T-helper 2 cell treated with Interferon-gamma antibody and Interleukin-4, amounts not matched to agents 100 ng/mL and 5 ng/mL, for 36 hours (primary cell): Measurements from ENCODE around the gene B4GAT1. TPM values are rescaled to one million over a fixed set of nuclear protein-coding genes. Genes with fewer than 3 reads are reported as not detected.
"Not testable (repeated sequence)": the region's sequence is repeated elsewhere in the genome, so short reads cannot be mapped to it uniquely, and the experiment has no call there.

ENCODE experiments used
- intact Hi-C: fragments of 100-400 bp; cut with micrococcal nuclease; formaldehyde crosslinking; loops from one replicate; pipeline ENCODE4 v1.15.1; 2023
- total RNA-seq: library from RNA; stranded (reverse); gene quantifications from 2 replicates; pipeline ENCODE4 v1.2.3, GENCODE V29; 2022

The B4GAT1 gene
- total RNA-seq, 1 donor from 2014 or later, result 7.3 TPM

GRCh38 chr11:66363805-66364535, 16.5 kb upstream of the B4GAT1 start:
- intact Hi-C loops, result no loop called here

DNA sequence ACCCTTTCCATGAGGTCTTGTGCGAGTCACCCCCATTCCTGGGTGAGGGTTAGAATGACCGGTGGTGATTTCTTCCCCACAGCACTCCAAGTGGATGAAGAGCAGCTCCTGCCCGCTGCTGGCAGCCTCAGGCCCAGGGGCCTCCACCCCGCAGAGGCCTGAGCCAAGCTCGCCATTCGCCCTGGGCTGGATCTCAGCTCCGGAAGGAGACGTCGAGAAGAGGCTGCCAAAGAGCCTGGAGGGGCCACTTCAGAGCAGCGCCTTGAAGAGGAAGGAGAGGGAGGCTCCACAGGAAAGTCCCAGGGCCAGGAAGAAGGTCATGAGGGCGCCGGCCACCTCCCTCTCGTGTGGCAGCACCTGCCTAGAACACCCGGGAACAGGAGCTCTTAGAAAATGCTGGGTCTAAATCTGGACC, 15.8 kb upstream of the B4GAT1 start:
- intact Hi-C loops, result no loop called here

GRCh38 chr11:66362481-66363147, 15.2 kb upstream of the B4GAT1 start:
- intact Hi-C loops, result no loop called here

- intact Hi-C loops, result no loop called here
These were observed 14.1 kb upstream of the B4GAT1 start for GRCh38 chr11:66361502-66361941.

DNA sequence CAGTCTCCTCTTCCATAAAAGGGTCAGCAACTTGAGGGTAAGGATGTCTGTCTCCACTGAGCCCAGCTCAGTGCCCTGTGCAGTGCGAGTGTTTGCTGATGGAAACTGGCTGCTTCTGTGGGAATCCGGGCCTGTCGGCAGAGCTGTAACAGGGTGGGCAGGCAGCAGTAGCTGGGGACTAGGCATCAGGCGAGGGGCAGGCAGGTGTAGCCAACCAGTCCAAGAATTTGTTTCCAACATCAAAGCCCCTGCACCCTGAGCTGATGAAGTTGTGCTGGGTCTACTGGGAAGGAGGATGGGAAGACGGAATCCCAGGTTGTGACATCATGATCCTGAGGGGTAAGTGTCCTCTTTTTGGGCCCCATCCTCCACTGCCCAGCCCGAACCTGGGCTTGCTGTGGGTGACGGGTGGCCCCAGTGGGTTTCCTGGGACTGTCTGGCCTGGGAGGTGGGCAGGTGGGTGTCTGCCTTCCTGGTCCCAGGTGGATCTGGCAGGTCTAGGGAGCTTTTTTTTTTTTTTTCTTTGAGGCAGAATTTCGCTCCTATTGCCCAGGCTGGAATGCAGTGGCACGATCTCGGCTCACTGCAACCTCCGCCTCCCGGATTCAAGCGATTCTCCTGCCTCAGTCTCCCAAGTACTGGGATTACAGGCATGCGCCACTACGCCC, 13.1 kb upstream of the B4GAT1 start:
- intact Hi-C loops, result no loop called here

- intact Hi-C loops, result no loop called here
These were observed 12.2 kb upstream of the B4GAT1 start for GRCh38 chr11:66359662-66360087.

- intact Hi-C loops, result not testable (repeated sequence)
These were observed 3.3 kb upstream of the B4GAT1 start for GRCh38 chr11:66350560-66351235.

GRCh38 chr11:66349084-66349386, 1.6 kb upstream of the B4GAT1 start:
- intact Hi-C loops, result loop anchor here (5.0 kb wide), 2 partner anchors 88 to 268 kb away; partner anchors contain the start of genes MRPL11 and RBM14

GRCh38 chr11:66346476-66347424, 679 bp downstream of the B4GAT1 start:
- intact Hi-C loops, result loop anchor here (5.0 kb wide), 2 partner anchors 91 to 271 kb away; partner anchors contain the start of genes MRPL11 and RBM14

DNA sequence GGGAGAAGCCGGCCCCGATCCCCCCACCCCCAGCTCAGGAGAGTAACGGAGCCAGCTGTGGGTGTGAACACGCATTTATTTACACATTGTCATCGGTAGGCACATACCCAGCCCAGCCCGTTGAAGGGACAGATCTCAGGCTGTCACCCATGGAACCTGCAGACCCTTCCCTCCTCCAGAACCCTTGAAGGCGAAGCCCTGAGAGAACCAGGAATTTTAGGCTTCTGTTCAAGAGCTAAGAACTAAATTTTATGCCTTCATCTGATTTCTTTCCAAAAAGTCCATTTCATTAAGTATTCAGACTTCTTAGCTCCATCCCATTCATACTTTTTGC, 2.1 kb downstream of the B4GAT1 start:
- intact Hi-C loops, result loop anchor here (1.0 to 5.0 kb wide), 5 partner anchors 33 to 293 kb away; partner anchors contain the start of genes MRPL11, RBM14, SF3B2 and YIF1A

DNA sequence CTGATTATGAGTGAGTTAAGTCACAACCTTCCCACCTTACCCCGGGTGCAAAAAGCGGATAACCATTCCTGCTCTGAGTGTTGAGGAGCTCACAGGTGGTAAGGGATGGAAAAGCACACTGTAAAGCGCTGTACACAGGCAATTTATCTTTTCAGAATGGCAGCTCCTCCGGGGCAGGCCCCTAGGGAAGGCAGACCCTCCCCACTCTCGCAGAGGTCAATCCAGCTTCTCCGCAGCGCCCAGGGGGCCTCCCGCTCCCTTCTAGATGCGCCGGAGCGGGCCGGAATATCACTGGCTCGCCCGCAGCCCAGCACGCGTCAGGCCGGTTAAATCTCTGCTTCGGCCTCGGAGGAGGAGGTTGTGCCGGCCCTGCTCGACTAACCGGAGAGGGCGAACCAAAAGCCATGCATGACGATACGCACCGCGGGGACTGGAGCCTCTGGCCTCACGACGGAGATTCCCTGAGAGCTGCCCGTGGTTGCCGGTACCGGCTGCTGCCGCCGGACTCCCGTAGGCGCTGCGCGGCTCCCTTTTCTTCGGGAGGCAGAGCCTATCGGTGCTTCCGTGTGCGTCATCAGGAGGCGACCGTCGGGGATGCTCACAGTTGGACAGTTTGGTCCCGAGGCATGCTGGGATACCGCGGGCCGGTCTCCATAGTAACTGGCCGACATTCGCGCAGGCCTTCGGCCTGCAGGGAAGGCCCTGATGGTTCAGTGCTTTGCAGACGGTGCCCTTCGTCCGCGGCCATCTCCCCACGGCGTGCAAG, 2.7 kb downstream of the B4GAT1 start, which contains the start of gene BRMS1:
Gene BRMS1, minus strand, starts transcription at position 555 of the 766 bp plus-strand sequence. CDS start 2,870 bp downstream, outside the sequence.
- intact Hi-C loops, result loop anchor here (1.0 to 5.0 kb wide), 5 partner anchors 32 to 292 kb away; partner anchors contain the start of genes MRPL11, RBM14, SF3B2 and YIF1A

DNA sequence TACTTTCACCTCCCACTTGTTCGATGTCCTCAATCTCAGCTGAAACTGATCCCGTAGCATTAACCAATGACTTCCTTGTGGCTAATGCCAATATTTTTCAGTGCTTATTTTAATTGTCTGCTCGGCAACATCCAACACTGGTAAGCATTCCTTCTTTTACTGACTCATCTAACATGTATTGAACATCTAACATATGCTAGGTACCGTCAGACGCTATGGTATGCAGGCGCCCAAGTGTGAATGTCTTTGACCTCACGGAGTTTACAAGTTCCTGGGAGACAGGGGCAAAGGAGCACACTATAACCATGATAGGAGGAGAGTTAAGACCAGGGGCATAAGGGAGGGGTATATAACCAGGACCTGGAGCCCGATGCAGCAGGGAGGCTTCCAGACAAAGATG, 4.3 kb downstream of the B4GAT1 start:
- intact Hi-C loops, result no loop called here

DNA sequence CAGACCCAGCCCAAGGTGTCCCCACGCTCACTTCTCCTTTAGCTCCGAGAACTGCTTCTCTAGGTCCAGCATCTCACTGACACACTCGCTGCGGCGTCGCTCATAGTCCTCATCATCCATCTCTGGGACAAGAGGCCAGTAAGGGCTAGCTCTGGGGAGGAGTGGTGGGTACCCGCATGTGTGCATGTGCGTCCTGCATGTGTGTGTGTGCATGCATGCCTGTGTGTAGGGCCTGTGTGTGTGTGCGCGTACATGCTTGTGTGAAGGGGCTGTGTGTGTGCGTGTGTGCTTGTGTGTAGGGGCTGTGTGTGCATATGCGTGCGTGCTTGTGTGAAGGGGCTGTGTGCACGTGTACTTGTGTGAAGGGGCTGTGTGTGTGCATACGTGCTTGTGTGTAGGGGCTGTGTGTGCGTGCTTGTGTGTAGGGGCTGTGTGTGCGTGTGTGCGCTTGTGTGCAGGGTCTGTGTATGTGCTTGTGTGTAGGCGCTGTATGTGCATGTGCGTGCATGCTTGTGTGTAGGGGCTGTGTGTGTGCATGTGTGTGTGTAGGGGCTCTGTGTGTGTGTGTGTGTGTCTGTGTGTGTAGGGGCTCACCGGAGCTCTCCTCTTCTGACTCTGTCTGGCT, 5.8 kb downstream of the B4GAT1 start:
- intact Hi-C loops, result no loop called here

DNA sequence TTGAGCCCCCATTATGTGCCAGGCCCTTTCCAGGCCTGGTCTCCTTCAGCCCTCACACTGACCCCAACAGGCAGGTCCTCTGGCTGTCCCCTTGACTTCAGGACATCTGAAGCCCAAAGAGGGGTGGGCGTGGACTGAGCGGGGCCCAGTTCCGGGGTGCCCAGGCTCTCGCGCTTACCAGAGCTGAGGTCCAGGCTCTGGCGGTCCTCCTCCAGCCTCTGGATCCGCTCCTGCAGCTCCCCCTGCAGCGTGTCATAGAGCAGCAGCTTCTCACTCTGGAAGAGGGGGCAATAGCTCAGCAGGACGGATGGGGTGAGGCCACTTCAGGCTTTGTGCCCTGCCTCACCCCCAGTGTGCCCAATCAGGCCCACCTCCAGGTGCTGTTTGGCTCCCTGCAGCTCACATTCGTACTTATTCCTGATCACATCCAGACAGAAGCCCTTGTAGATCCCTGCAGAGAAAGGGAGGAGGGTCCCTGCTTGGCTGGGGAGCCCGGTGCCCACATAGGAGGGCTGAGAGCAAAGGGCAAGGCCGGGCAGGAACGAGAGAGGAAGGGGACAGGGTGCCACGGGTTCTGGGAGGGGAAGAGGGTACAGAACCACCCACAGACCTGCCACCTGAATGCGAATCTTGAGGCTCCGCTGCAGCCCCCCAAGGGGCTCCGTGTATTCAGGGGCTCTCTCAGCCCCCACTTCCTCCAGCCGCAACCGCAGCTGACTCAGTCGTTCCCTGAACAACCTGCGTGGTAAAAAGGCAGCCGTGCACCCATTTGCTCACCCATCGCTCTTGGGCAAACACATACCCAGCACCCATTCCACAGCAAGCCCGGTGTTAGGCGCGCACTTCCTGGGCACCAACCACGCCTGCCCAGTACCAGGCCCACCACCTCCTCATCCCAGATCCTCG, 6.6 kb downstream of the B4GAT1 start:
- intact Hi-C loops, result no loop called here

GRCh38 chr11:66339686-66340483, 7.5 kb downstream of the B4GAT1 start:
- intact Hi-C loops, result no loop called here

DNA sequence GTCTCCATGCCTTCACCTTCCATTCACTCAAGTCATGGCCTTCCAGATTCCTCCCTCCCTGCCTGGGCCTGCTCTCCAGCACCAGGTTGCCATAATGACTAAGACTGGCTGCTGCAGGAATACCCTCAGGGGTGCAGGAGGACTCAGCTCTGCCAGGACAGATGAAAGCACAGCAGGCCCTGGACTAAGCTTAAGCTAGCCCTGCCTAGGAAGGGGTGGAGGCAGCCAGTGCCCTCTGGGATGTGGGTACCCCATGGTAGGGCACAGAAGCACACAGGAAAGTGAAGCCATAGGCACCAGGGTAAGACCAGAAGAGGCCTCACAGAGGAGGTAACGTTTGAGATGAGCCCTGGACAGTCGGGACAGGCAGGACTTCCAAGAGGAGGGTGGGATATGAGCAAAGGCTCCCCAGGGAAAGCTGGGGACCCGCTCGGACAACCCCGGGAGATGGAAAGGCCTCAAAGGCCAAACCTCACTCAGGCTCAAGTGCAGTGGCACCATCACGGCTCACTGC, 8.2 kb downstream of the B4GAT1 start:
- intact Hi-C loops, result no loop called here
